BLaER1 treated with 17β-estradiol and CSF1 and Interleukin-3, amounts not matched to agents 10 nM and 100 nM (cell line): ENCODE data around the gene SUGP2.

Experiments
- H3K27ac ChIP-seq, 11 experiments: shearing (Covaris generic); formaldehyde crosslinking; 2 replicates each; pipeline ENCODE4 v1.8.1; 2022
- H3K27me3 ChIP-seq, 11 experiments: shearing (Covaris generic); formaldehyde crosslinking; 2 replicates each; pipeline ENCODE4 v1.8.1; 2022
- H3K36me3 ChIP-seq, 11 experiments: shearing (Covaris generic); formaldehyde crosslinking; 2 replicates each; pipeline ENCODE4 v1.8.1; 2022
- H3K4me1 ChIP-seq, 10 experiments: shearing (Covaris generic); formaldehyde crosslinking; 2 replicates each; pipeline ENCODE4 v1.8.1; 2022
- H3K4me2 ChIP-seq, 11 experiments: shearing (Covaris generic); formaldehyde crosslinking; 2 replicates each; pipeline ENCODE4 v1.8.1; 2022
- H3K4me3 ChIP-seq, 10 experiments: shearing (Covaris generic); formaldehyde crosslinking; 2 replicates each; pipeline ENCODE4 v1.8.1; 2022
- H3K9ac ChIP-seq, 11 experiments: shearing (Covaris generic); formaldehyde crosslinking; 2 replicates each; pipeline ENCODE4 v1.8.1; 2022
- H3K9me3 ChIP-seq, 11 experiments: shearing (Covaris generic); formaldehyde crosslinking; replicated peaks in 1 of 11; 2 replicates each; pipeline ENCODE4 v1.8.1; 2022
- H4K20me1 ChIP-seq, 11 experiments: shearing (Covaris generic); formaldehyde crosslinking; 2 replicates each; pipeline ENCODE4 v1.8.1; 2022
- Cebpa-rat ChIP-seq, 11 experiments: shearing (Covaris generic); IDR thresholded peaks; 2 replicates each; pipeline ENCODE4 v1.8.1; 2022

Gene SUGP2

GRCh38 chr19:18972851-18973250 lies 60.5 kb downstream of the SUGP2 start:
- Histone ChIP-seq H3K4me2 (peak overlapping the region; percentile 24 to 85 (median 79)), H3K27ac (peak overlapping the region; percentile 34 to 96 (median 87); a peak in 21 of 22 replicates), H4K20me1 (no peaks in the 10 kb centered on the region), H3K9ac (peak overlapping the region in 10 of 11 experiments; percentile 22 to 71 (median 54); a peak in 16 of 22 replicates), H3K4me1 (peaks cover 35 to 92% (median 77%) of the 10 kb centered on the region in 10 experiments), H3K4me3 (no peak overlapping the region), H3K27me3 (no peaks in the 10 kb centered on the region), H3K9me3 (peaks cover 0 to 10% (median 0%) of the 10 kb centered on the region in 11 experiments; a peak in 5 of 22 replicates), H3K36me3 (no peaks in the 10 kb centered on the region)
- no peak for TF ChIP-seq Cebpa-rat (IDR thresholded peaks at IDR 0.05)

- Histone ChIP-seq H3K27me3 (no peaks in the 10 kb centered on the region), H3K4me2 (peak overlapping the region; percentile 24 to 85 (median 79)), H4K20me1 (no peaks in the 10 kb centered on the region), H3K27ac (peak overlapping the region; percentile 49 to 96 (median 87); a peak in 21 of 22 replicates), H3K36me3 (no peaks in the 10 kb centered on the region), H3K9ac (peak overlapping the region; percentile 22 to 71 (median 53); a peak in 19 of 22 replicates), H3K4me1 (peaks cover 35 to 92% (median 77%) of the 10 kb centered on the region in 10 experiments), H3K9me3 (peaks cover 0 to 10% (median 0%) of the 10 kb centered on the region in 11 experiments; a peak in 5 of 22 replicates), H3K4me3 (peak overlapping the region in 1 of 10 experiments; percentile 5; a peak in 1 of 20 replicates)
- TF ChIP-seq Cebpa-rat (IDR thresholded peaks at IDR 0.05) = no peak
Observed at GRCh38 chr19:18972301-18972811, 61.0 kb downstream of the SUGP2 start.

DNA sequence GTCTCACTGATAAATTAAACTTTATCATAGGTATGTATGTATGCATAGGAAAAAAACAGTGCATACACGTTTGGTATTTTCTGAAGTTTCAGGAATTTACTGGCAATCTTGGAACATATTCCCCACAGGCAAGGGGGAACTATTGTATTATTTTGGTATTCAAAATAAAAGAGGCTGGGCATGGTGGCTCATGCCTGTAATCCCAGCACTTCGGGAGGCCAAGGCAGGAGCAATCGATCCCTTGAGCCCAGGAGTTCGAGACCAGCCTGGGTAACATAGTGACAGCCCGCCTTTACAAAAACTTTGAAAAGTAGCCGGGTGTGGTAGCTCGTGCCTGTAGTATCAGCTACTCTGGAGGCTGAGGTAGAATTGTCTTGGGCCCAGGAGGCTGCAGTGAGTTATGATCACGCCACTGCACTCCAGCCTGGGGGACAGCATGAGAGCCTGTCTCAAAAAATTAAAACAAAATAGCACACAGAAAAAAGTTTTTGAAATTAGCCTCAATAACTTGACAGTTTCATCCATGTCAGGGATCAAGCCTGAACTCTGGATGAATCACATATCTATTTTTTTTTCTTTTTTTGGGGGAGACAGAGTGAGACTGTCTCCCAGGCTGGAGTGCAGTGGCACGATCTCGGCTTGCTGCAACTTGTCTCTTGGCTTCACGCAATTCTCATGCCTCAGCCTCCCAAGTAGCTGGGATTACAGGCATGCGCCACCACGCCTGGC lies 63.2 kb downstream of the SUGP2 start:
- peaks cover 40 to 96% (median 81%) of the 10 kb centered on the region in 10 experiments for H3K4me1 ChIP-seq
- H3K27ac ChIP-seq = peak overlapping the region; percentile 44 to 96 (median 89)
- TF ChIP-seq Cebpa-rat (IDR thresholded peaks at IDR 0.05) = no peak
- H3K36me3 ChIP-seq = no peaks in the 10 kb centered on the region
- peaks cover 0 to 10% (median 0%) of the 10 kb centered on the region in 11 experiments; a peak in 5 of 22 replicates for H3K9me3 ChIP-seq
- no peaks in the 10 kb centered on the region for H3K27me3 ChIP-seq
- no peaks in the 10 kb centered on the region for H4K20me1 ChIP-seq
- H3K9ac ChIP-seq = peak overlapping the region in 10 of 11 experiments; percentile 34 to 67 (median 50); a peak in 15 of 22 replicates
- H3K4me3 ChIP-seq = no peak overlapping the region
- peak overlapping the region; percentile 22 to 92 (median 68); a peak in 20 of 22 replicates for H3K4me2 ChIP-seq

- peak overlapping the region; percentile 82 to 96 (median 89) for H3K27ac ChIP-seq
- peak; percentile 34 to 88 (median 77); a peak in 17 of 22 replicates for TF ChIP-seq Cebpa-rat (IDR thresholded peaks at IDR 0.05)
Observed at GRCh38 chr19:18967358-18968146, 65.8 kb downstream of the SUGP2 start.

DNA sequence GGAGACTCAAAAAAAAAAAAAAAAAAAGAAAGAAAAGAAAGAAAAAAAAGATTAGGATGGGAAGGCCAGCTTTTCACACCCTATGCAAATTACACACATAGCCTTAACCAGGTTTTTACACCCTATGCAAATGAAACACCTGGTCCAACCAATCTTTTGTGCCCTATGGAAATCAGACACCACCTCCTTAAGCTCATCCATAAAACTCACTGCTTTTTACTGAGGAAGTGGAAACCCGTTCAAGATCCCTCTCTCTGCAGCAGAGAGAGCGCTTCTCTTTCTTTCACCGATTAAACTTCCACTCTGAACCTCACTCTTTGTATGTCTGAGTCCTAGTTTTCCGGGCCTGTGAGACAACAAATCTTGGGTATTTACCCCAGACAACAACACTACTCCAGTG lies 67.0 kb downstream of the SUGP2 start:
- no peaks in the 10 kb centered on the region for H3K27me3 ChIP-seq
- H3K4me3 ChIP-seq = no peak overlapping the region
- no peaks in the 10 kb centered on the region for H3K36me3 ChIP-seq
- peak overlapping the region; percentile 82 to 96 (median 89) for H3K27ac ChIP-seq
- H3K9ac ChIP-seq = peak overlapping the region in 7 of 11 experiments; percentile 63 to 85 (median 80); a peak in 11 of 22 replicates
- peak overlapping the region; percentile 67 to 92 (median 84); a peak in 20 of 22 replicates for H3K4me2 ChIP-seq
- no peaks in the 10 kb centered on the region for H4K20me1 ChIP-seq
- peaks cover 29 to 73% (median 58%) of the 10 kb centered on the region in 10 experiments for H3K4me1 ChIP-seq
- peaks cover 0 to 10% (median 0%) of the 10 kb centered on the region in 11 experiments; a peak in 5 of 22 replicates for H3K9me3 ChIP-seq
- TF ChIP-seq Cebpa-rat (IDR thresholded peaks at IDR 0.05) = no peak

More at GRCh38 chr19:18967358-18968146, 65.8 kb downstream of the SUGP2 start:
- Histone ChIP-seq H3K9ac (peak overlapping the region; percentile 63 to 85 (median 77)), H3K4me2 (peak overlapping the region; percentile 67 to 92 (median 84)), H3K27me3 (no peaks in the 10 kb centered on the region), H3K36me3 (no peaks in the 10 kb centered on the region), H3K4me1 (peaks cover 35 to 86% (median 69%) of the 10 kb centered on the region in 10 experiments), H4K20me1 (no peaks in the 10 kb centered on the region), H3K4me3 (peak overlapping the region in 6 of 10 experiments; percentile 17 to 35 (median 30); a peak in 11 of 20 replicates), H3K9me3 (peaks cover 0 to 10% (median 0%) of the 10 kb centered on the region in 11 experiments; a peak in 5 of 22 replicates)

DNA sequence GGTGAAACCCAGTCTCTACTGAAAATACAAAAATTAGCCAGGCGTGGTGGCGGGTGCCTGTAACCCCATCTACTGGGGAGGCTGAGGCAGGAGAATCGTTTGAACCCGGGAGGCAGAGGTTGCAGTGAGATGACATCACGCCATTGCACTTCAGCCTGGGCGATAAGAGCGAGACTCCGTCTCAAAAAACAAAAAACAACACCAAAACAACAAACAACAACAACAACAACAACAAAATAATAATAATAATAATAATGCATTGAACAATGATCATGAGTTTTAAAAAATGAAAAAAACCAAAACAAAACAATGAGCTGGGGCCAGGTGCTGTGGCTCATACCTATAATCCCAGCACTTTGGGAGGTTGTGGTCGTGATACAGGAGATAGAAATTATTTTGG lies 69.2 kb downstream of the SUGP2 start:
- Histone ChIP-seq H3K27ac (no peak overlapping the region; a peak in 1 of 22 replicates), H3K9ac (no peak overlapping the region), H3K36me3 (no peaks in the 10 kb centered on the region), H3K27me3 (no peaks in the 10 kb centered on the region), H3K4me2 (no peak overlapping the region), H3K4me3 (no peak overlapping the region), H3K9me3 (peaks cover 0 to 10% (median 0%) of the 10 kb centered on the region in 11 experiments; a peak in 5 of 22 replicates), H4K20me1 (no peaks in the 10 kb centered on the region), H3K4me1 (peaks cover 24 to 52% (median 37%) of the 10 kb centered on the region in 10 experiments)
- TF ChIP-seq Cebpa-rat (IDR thresholded peaks at IDR 0.05) = no peak

- no peak overlapping the region for H3K27ac ChIP-seq
- TF ChIP-seq Cebpa-rat (IDR thresholded peaks at IDR 0.05) = no peak
- H3K4me1 ChIP-seq = peaks cover 8 to 31% (median 16%) of the 10 kb centered on the region in 10 experiments
- peak overlapping the region in 1 of 11 experiments; percentile 2; a peak in 2 of 22 replicates for H3K4me2 ChIP-seq
- H3K9ac ChIP-seq = no peak overlapping the region
- no peak overlapping the region for H3K4me3 ChIP-seq
- no peaks in the 10 kb centered on the region for H3K27me3 ChIP-seq
- H4K20me1 ChIP-seq = no peaks in the 10 kb centered on the region
- no peaks in the 10 kb centered on the region for H3K36me3 ChIP-seq
- no peaks in the 10 kb centered on the region for H3K9me3 ChIP-seq
Observed at GRCh38 chr19:18961767-18962620, 71.3 kb downstream of the SUGP2 start.

- H3K27me3 ChIP-seq = no peaks in the 10 kb centered on the region
- H3K4me3 ChIP-seq = no peak overlapping the region
- no peak overlapping the region for H3K9ac ChIP-seq
- no peaks in the 10 kb centered on the region for H3K9me3 ChIP-seq
- no peak for TF ChIP-seq Cebpa-rat (IDR thresholded peaks at IDR 0.05)
- H3K27ac ChIP-seq = no peak overlapping the region
- H3K4me2 ChIP-seq = no peak overlapping the region
- H3K4me1 ChIP-seq = peaks cover 0 to 15% (median 1%) of the 10 kb centered on the region in 10 experiments; a peak in 7 of 20 replicates
- H4K20me1 ChIP-seq = no peaks in the 10 kb centered on the region
- H3K36me3 ChIP-seq = no peaks in the 10 kb centered on the region
Observed at GRCh38 chr19:18960370-18960769, 72.9 kb downstream of the SUGP2 start.
